BE2C (cell line): ENCODE data around the gene RPS18.
A peak's percentile ranks its signal among the peaks of the same experiment; 100 is the strongest.
"Not testable (repeated sequence)": the region's sequence is repeated elsewhere in the genome, so short reads cannot be mapped to it uniquely, and the experiment has no call there.

Source experiments
- DNase-seq: peaks from one replicate; pipeline ENCODE4 v3.0.0-alpha.2; 2020
- H3K27me3 ChIP-seq: fragments of 250-450 bp; sonication (Bioruptor Pico); 2 replicates; pipeline ENCODE4 v1.5.1; 2020; ENCODE audit warnings: mild to moderate bottlenecking
- H3K36me3 ChIP-seq: fragments of 250-450 bp; sonication (Bioruptor Pico); 2 replicates; pipeline ENCODE4 v1.5.1; 2020; ENCODE audit warnings: mild to moderate bottlenecking
- H3K4me1 ChIP-seq: fragments of 250-450 bp; sonication (Bioruptor Pico); 2 replicates; pipeline ENCODE4 v1.5.1; 2020
- H3K4me3 ChIP-seq: 2 replicates; pipeline ENCODE4 v1.5.1; 2011; ENCODE audit warnings: low read depth, low read length
- H3K9me3 ChIP-seq: fragments of 250-450 bp; sonication (Bioruptor Pico); 2 replicates; pipeline ENCODE4 v1.5.1; 2020
- CTCF ChIP-seq: IDR thresholded peaks from 2 replicates; pipeline ENCODE4 v1.5.1; 2012; ENCODE audit warnings: mild to moderate bottlenecking, low read depth, low read length

Gene RPS18

GRCh38 chr6:33264015-33264414 is 7.9 kb upstream of the RPS18 start:
- H3K27me3 ChIP-seq: no peaks in the 10 kb centered on the region
- TF ChIP-seq CTCF: no peak
- peaks cover 40% of the 10 kb centered on the region for H3K36me3 ChIP-seq
- H3K9me3 ChIP-seq: no peaks in the 10 kb centered on the region
- DNase-seq: no peak
- H3K4me1 ChIP-seq: no peaks in the 10 kb centered on the region
- H3K4me3 ChIP-seq: no peak overlapping the region

- Histone ChIP-seq H3K9me3 (no peaks in the 10 kb centered on the region), H3K36me3 (peaks cover 55% of the 10 kb centered on the region), H3K27me3 (no peaks in the 10 kb centered on the region), H3K4me3 (peak overlapping the region; percentile 92), H3K4me1 (no peaks in the 10 kb centered on the region)
- DNase-seq: no peak
- peak; percentile 18; the same call in 1 of the 2 replicates for TF ChIP-seq CTCF
Measured at GRCh38 chr6:33271117-33271467, 783 bp upstream of the RPS18 start.

- DNase-seq: no peak
- TF ChIP-seq CTCF: no peak
- H3K36me3 ChIP-seq: peaks cover 56% of the 10 kb centered on the region
- no peaks in the 10 kb centered on the region for H3K4me1 ChIP-seq
- H3K27me3 ChIP-seq: no peaks in the 10 kb centered on the region
- H3K9me3 ChIP-seq: no peaks in the 10 kb centered on the region
- peak overlapping the region; percentile 92 for H3K4me3 ChIP-seq
Measured at GRCh38 chr6:33272275-33273128, 627 bp downstream of the RPS18 start.

GRCh38 chr6:33273129-33273923 is 1.5 kb downstream of the RPS18 start:
- H3K4me1 ChIP-seq: no peaks in the 10 kb centered on the region
- H3K9me3 ChIP-seq: no peaks in the 10 kb centered on the region
- H3K36me3 ChIP-seq: peaks cover 59% of the 10 kb centered on the region
- H3K4me3 ChIP-seq: peak overlapping the region; percentile 92
- no peaks in the 10 kb centered on the region for H3K27me3 ChIP-seq
- TF ChIP-seq CTCF: no peak
- no peak for DNase-seq

GRCh38 chr6:33273924-33274902 is 2.3 kb downstream of the RPS18 start:
- Histone ChIP-seq H3K27me3 (no peaks in the 10 kb centered on the region), H3K36me3 (peaks cover 64% of the 10 kb centered on the region), H3K9me3 (no peaks in the 10 kb centered on the region), H3K4me3 (peak overlapping the region; percentile 92), H3K4me1 (no peaks in the 10 kb centered on the region)
- DNase-seq: no peak
- TF ChIP-seq CTCF: no peak

- Histone ChIP-seq H3K4me3 (peak overlapping the region; percentile 92), H3K36me3 (peaks cover 78% of the 10 kb centered on the region)
- not testable (repeated sequence) for H3K4me1 ChIP-seq, H3K27me3 ChIP-seq, H3K9me3 ChIP-seq, DNase-seq
Measured at GRCh38 chr6:33275795-33276580, 4.1 kb downstream of the RPS18 start.
